Mesenchymal stem cell (in vitro differentiated cells and primary cell): ENCODE measurements around the gene CAPZA2.

Source experiments
- DNase-seq: peaks from one replicate; pipeline ENCODE4 v3.0.0-alpha.2; 2013
- H2AFZ ChIP-seq: one replicate; pipeline ENCODE4 v1.6.1; 2013; ENCODE audit warnings: low read depth, mild to moderate bottlenecking, control low read depth, inconsistent platforms, low read length, moderate library complexity
- H2AK5ac ChIP-seq: 2 replicates; pipeline ENCODE4 v1.6.1; 2013; ENCODE audit warnings: low read length, moderate library complexity, mild to moderate bottlenecking, inconsistent platforms; ENCODE audit not compliant: severe bottlenecking
- H2BK120ac ChIP-seq: one replicate; pipeline ENCODE4 v1.6.1; 2013; ENCODE audit warnings: low read depth, mild to moderate bottlenecking, inconsistent platforms, low read length, moderate library complexity
- H2BK12ac ChIP-seq, 2 experiments: one replicate each; pipeline ENCODE4 v1.6.1; 2013; ENCODE audit warnings: inconsistent platforms in 2 of 2, low read length in 2 of 2, mild to moderate bottlenecking in 2 of 2, moderate library complexity in 2 of 2, control low read depth in 1 of 2
- H2BK15ac ChIP-seq: one replicate; pipeline ENCODE4 v1.6.1; 2013; ENCODE audit warnings: mild to moderate bottlenecking, low read depth, inconsistent platforms; ENCODE audit not compliant: poor library complexity, severe bottlenecking
- H2BK5ac ChIP-seq: 2 replicates; pipeline ENCODE4 v1.6.1; 2013; ENCODE audit warnings: low read depth, mild to moderate bottlenecking, low read length, control low read depth, inconsistent platforms; ENCODE audit not compliant: poor library complexity, severe bottlenecking
- H3K14ac ChIP-seq, 2 experiments: one replicate each; pipeline ENCODE4 v1.6.1; 2013; ENCODE audit warnings: inconsistent platforms in 2 of 2, low read length in 2 of 2, control low read depth in 1 of 2, mild to moderate bottlenecking in 1 of 2, moderate library complexity in 1 of 2
- H3K18ac ChIP-seq, 2 experiments: one replicate each; pipeline ENCODE4 v1.6.1; 2013; ENCODE audit warnings: inconsistent platforms in 2 of 2, low read length in 2 of 2, control low read depth in 1 of 2, low read depth in 1 of 2, mild to moderate bottlenecking in 1 of 2
- H3K23ac ChIP-seq, 2 experiments: one replicate each; pipeline ENCODE4 v1.6.1; 2013; ENCODE audit warnings: inconsistent platforms in 2 of 2, low read length in 2 of 2, mild to moderate bottlenecking in 2 of 2, moderate library complexity in 2 of 2, control low read depth in 1 of 2
- H3K27ac ChIP-seq: 2 replicates; pipeline ENCODE4 v1.5.1; 2013; ENCODE audit warnings: mild to moderate bottlenecking, moderate library complexity, low read length, control low read depth, inconsistent platforms; ENCODE audit not compliant: poor library complexity, severe bottlenecking
- H3K27me3 ChIP-seq, 2 experiments: 2 replicates each; pipeline versions ENCODE4 v1.6.1 to v1.7.0; 2013; ENCODE audit warnings: low read length in 2 of 2, mild to moderate bottlenecking in 2 of 2, moderate library complexity in 2 of 2, control low read depth in 1 of 2, inconsistent platforms in 1 of 2; ENCODE audit not compliant: control insufficient read depth in 1 of 2, insufficient read depth in 1 of 2
- H3K36me3 ChIP-seq, 2 experiments: 2 replicates each; pipeline versions ENCODE4 v1.6.1 to v1.7.0; 2013; ENCODE audit warnings: low read length in 2 of 2, control low read depth in 1 of 2, inconsistent platforms in 1 of 2, low read depth in 1 of 2, mild to moderate bottlenecking in 1 of 2; ENCODE audit not compliant: insufficient read depth in 2 of 2, control insufficient read depth in 1 of 2
- H3K4ac ChIP-seq, 2 experiments: one replicate each; pipeline ENCODE4 v1.6.1; 2013; ENCODE audit warnings: inconsistent platforms in 2 of 2, low read length in 2 of 2, mild to moderate bottlenecking in 2 of 2, moderate library complexity in 2 of 2, control low read depth in 1 of 2, low read depth in 1 of 2
- H3K4me1 ChIP-seq: 2 replicates; pipeline ENCODE4 v1.6.1; 2013; ENCODE audit warnings: low read depth, low read length, control low read depth; ENCODE audit not compliant: control insufficient read depth, insufficient read depth
- H3K4me2 ChIP-seq: 2 replicates; pipeline ENCODE4 v1.6.1; 2013; ENCODE audit warnings: low read length, mild to moderate bottlenecking, inconsistent platforms; ENCODE audit not compliant: poor library complexity, severe bottlenecking
- H3K4me3 ChIP-seq, 2 experiments: 2 replicates each; pipeline versions ENCODE4 v1.5.1 to v1.7.0; 2013; ENCODE audit warnings: low read length in 2 of 2, mild to moderate bottlenecking in 2 of 2, control low read depth in 1 of 2, low read depth in 1 of 2; ENCODE audit not compliant: insufficient read depth in 1 of 2
- H3K79me1 ChIP-seq: replicated peaks from 2 replicates; pipeline ENCODE4 v1.6.1; 2013; ENCODE audit warnings: mild to moderate bottlenecking, control low read depth, low read length, inconsistent platforms; ENCODE audit not compliant: poor library complexity, severe bottlenecking
- H3K9ac ChIP-seq: 2 replicates; pipeline ENCODE4 v1.7.0; 2013; ENCODE audit warnings: mild to moderate bottlenecking, low read length, moderate library complexity
- H3K9me3 ChIP-seq: 2 replicates; pipeline ENCODE4 v1.7.0; 2013; ENCODE audit warnings: mild to moderate bottlenecking, low read length; ENCODE audit not compliant: control insufficient read depth
- H4K8ac ChIP-seq: one replicate; pipeline ENCODE4 v1.6.1; 2013; ENCODE audit warnings: inconsistent platforms, mild to moderate bottlenecking, low read length, moderate library complexity
- H4K91ac ChIP-seq: one replicate; pipeline ENCODE4 v1.6.1; 2013; ENCODE audit warnings: mild to moderate bottlenecking, low read length, inconsistent platforms
- WGBS: methylation state at CpG from one replicate; pipeline ENCODE4 v1.1.7; 2013; ENCODE audit warnings: mixed read lengths; 5-methylcytosine and 5-hydroxymethylcytosine counted together

CAPZA2 gene

DNA sequence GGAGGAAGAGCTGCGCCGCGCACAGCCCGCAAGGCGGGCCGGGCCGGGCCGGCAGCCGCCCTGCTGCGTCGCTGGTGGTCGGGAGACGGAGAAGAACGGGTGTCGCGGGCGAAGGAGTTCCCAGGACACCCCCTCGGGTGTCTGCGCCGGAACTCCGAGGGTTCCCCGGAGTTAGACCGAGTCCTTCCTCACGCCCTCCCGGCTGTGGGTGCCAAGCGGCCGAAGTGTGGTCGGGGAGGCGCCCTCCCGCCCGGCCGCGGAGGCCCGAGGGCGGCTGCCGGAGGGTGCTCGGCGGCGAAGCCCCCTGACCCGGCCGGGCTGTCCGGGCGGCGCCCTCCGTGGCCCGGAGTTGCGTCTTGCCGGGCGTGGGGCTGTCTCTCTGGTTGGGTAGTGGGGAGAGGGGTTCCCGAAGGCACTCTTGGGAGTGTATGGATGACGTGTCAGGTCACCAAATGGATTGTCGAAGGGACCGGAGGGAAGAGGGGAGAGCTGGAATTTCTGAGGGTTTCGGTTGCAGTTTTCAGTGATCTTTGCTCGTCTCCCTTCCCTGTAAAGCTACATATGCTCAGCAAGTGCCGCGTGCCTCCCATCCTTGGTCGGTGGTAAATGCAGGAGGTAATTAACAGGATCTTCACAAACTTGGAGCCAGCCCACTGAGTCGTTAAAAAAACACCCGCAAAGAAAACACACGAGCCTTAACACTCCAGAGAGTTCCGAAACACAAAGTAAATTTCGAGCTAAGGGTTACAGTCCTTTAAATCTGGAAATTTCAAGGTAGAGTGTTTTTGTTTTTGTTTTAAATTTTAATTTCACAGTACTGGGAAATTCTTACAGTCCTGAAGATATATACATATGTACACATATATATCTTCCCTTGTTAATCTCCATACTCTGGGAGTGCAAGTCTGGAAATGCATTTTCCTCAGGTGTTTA, 91.8 kb downstream of the CAPZA2 start:
- Histone ChIP-seq H3K14ac (peak overlapping the region; percentile 68 to 92), H3K4me1 (peaks cover 4% of the 10 kb centered on the region), H3K27ac (peak overlapping the region; percentile 83), H3K18ac (peak overlapping the region; percentile 96 to 98), H3K4me2 (peak overlapping the region; percentile 83), H3K27me3 (no peaks in the 10 kb centered on the region), H3K79me1 (peaks cover 20% of the 10 kb centered on the region), H4K8ac (peak overlapping the region; percentile 94), H3K4ac (peak overlapping the region; percentile 71 to 88), H2BK12ac (no peak overlapping the region), H2BK120ac (peak overlapping the region; percentile 97), H2BK5ac (peak overlapping the region; percentile 94), H2BK15ac (peak overlapping the region; percentile 40), H4K91ac (peak overlapping the region; percentile 73), H3K9me3 (no peaks in the 10 kb centered on the region), H3K4me3 (peak overlapping the region; percentile 88), H2AK5ac (no peak overlapping the region), H3K36me3 (no peaks in the 10 kb centered on the region), H3K23ac (peak overlapping the region in 1 of 2 experiments; percentile 6), H2AFZ (peak overlapping the region; percentile 93), H3K9ac (peak overlapping the region; percentile 96)
- DNase-seq = peak; percentile 92
- under 1% methylated on average over 54 of the region's 63 CpGs for WGBS

DNA sequence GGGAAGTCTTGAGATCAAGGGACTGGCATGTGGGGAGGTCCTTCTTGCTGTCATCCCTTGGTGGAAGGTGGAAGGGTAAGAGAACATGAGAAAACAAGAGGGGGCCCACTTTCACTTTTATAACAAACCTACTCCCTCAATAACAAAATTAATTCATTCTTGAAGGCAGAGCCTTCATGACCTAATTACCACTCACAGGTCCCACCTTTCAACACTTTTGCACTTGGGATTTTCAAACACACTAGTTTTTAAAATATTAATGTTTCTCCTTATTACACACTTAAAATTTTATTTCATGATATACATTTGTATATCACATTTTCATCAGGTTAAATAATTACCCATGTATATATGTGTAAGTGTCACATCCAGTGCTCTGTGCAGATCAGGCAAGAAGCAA, 93.0 kb downstream of the CAPZA2 start:
- H2BK120ac ChIP-seq = no peak overlapping the region
- H2AK5ac ChIP-seq = no peak overlapping the region
- no peak overlapping the region for H4K8ac ChIP-seq
- DNase-seq = no peak
- H2BK15ac ChIP-seq = no peak overlapping the region
- H3K27me3 ChIP-seq = no peaks in the 10 kb centered on the region
- H2BK12ac ChIP-seq = no peak overlapping the region
- no peak overlapping the region for H2AFZ ChIP-seq
- H3K79me1 ChIP-seq = peaks cover 22% of the 10 kb centered on the region
- H4K91ac ChIP-seq = no peak overlapping the region
- H3K4me1 ChIP-seq = peaks cover 4% of the 10 kb centered on the region
- no peak overlapping the region for H3K4me2 ChIP-seq
- H3K9ac ChIP-seq = peak overlapping the region; percentile 96
- H3K36me3 ChIP-seq = peaks cover 0 to 3% of the 10 kb centered on the region in 2 experiments
- H3K4ac ChIP-seq = no peak overlapping the region
- no peak overlapping the region for H3K27ac ChIP-seq
- peak overlapping the region in 1 of 2 experiments; percentile 88 for H3K4me3 ChIP-seq
- no peak overlapping the region for H3K23ac ChIP-seq
- no peak overlapping the region for H3K14ac ChIP-seq
- no peaks in the 10 kb centered on the region for H3K9me3 ChIP-seq
- H2BK5ac ChIP-seq = no peak overlapping the region
- H3K18ac ChIP-seq = peak overlapping the region in 1 of 2 experiments; percentile 33

DNA sequence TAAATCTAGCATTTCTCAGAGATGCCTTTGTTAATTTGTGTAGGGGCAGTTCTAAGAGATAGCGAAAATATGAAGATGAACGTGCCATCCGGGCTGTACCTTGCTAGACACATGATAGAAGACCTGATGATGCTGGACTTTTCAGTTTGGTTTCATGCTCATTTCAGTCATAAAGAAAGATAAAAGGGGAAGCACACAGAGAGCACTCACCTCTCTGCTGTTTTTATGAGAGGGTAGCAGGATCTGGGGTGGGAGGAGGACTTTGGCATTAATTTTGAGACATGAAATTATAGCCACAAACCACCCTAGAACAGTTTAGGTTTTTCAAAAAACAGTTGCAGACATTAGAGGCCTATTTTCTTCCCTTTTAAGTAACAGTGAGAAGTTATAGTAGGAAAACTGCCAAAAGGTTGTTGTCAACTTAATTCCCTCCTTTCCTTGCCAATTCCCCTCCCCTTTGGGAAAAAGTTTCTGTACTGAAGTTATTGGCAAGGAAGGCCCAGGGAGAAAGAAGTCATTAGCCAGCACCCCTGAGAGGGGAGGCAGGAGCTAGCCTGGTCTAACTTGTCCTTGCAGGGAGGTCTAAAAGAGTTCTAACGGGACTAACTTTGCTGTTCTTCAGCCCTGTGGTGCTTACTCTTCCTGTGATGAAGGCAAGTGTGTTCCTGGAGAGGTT, 93.6 kb downstream of the CAPZA2 start:
- Histone ChIP-seq H2BK5ac (no peak overlapping the region), H3K79me1 (peaks cover 22% of the 10 kb centered on the region), H2AK5ac (no peak overlapping the region)

GRCh38 chr7:116956477-116956804, 94.1 kb downstream of the CAPZA2 start:
- Histone ChIP-seq H3K9me3 (no peaks in the 10 kb centered on the region), H4K91ac (no peak overlapping the region), H2BK15ac (no peak overlapping the region), H3K4me1 (peaks cover 4% of the 10 kb centered on the region), H3K27ac (no peak overlapping the region), H3K27me3 (no peaks in the 10 kb centered on the region), H4K8ac (no peak overlapping the region), H2BK12ac (no peak overlapping the region), H2AK5ac (no peak overlapping the region), H2BK120ac (no peak overlapping the region), H3K18ac (no peak overlapping the region), H3K23ac (no peak overlapping the region), H3K4me2 (no peak overlapping the region), H3K4me3 (peak overlapping the region in 1 of 2 experiments; percentile 5), H2AFZ (no peak overlapping the region), H3K14ac (no peak overlapping the region), H3K36me3 (peaks cover 0 to 3% of the 10 kb centered on the region in 2 experiments), H3K79me1 (peaks cover 22% of the 10 kb centered on the region), H3K9ac (peak overlapping the region; percentile 96), H2BK5ac (no peak overlapping the region), H3K4ac (no peak overlapping the region)
- WGBS = no CpG with 5 or more reads among the region's 2 CpGs
- no peak for DNase-seq

More for the DNA sequence above, 93.6 kb downstream of the CAPZA2 start:
- H3K23ac ChIP-seq = no peak overlapping the region
- H3K18ac ChIP-seq = no peak overlapping the region
- H4K91ac ChIP-seq = no peak overlapping the region
- H3K27ac ChIP-seq = no peak overlapping the region
- H2AFZ ChIP-seq = no peak overlapping the region
- no peaks in the 10 kb centered on the region for H3K9me3 ChIP-seq
- no peak for DNase-seq
- no peak overlapping the region for H3K4me2 ChIP-seq
- H4K8ac ChIP-seq = no peak overlapping the region
- H2BK12ac ChIP-seq = no peak overlapping the region
- peaks cover 0 to 3% of the 10 kb centered on the region in 2 experiments for H3K36me3 ChIP-seq
- H3K4ac ChIP-seq = no peak overlapping the region
- H2BK15ac ChIP-seq = no peak overlapping the region
- H3K4me1 ChIP-seq = peaks cover 4% of the 10 kb centered on the region
- no peak overlapping the region for H3K14ac ChIP-seq
- peak overlapping the region in 1 of 2 experiments; percentile 88 for H3K4me3 ChIP-seq
- H3K9ac ChIP-seq = peak overlapping the region; percentile 96
- 92% methylated on average over 4 of the region's 4 CpGs for WGBS
- no peak overlapping the region for H2BK120ac ChIP-seq
- H3K27me3 ChIP-seq = no peaks in the 10 kb centered on the region
